SK-N-SH (cell line): Measurements from ENCODE around the gene UCKL1.

Experiments used
- REST ChIP-seq: IDR thresholded peaks from 2 replicates; pipeline ENCODE4 v1.6.1; 2012; ENCODE audit warnings: mild to moderate bottlenecking, low read depth, low read length, moderate library complexity
- USF2 ChIP-seq: fragments of 150-350 bp; IDR thresholded peaks from 2 replicates; pipeline ENCODE4 v1.6.1; 2017; ENCODE audit warnings: antibody characterized with exemption, low read length, low read depth, borderline replicate concordance

- TF ChIP-seq USF2 (no peak), REST (no peak)
These were observed 13.9 kb upstream of the UCKL1 start, which contains the start of gene ZNF512B for GRCh38 chr20:63969838-63970713.
